GM12874 (cell line): ENCODE data around the gene AGMO.

Experiments used
- TF ChIP-seq, protein P1 (sequence below): IDR thresholded peaks from 2 replicates; pipeline ENCODE4 v1.5.1; 2011; ENCODE audit warnings: low read depth, mild to moderate bottlenecking, control low read depth, low read length, moderate library complexity; ENCODE audit not compliant: insufficient read depth

The AGMO gene

DNA sequence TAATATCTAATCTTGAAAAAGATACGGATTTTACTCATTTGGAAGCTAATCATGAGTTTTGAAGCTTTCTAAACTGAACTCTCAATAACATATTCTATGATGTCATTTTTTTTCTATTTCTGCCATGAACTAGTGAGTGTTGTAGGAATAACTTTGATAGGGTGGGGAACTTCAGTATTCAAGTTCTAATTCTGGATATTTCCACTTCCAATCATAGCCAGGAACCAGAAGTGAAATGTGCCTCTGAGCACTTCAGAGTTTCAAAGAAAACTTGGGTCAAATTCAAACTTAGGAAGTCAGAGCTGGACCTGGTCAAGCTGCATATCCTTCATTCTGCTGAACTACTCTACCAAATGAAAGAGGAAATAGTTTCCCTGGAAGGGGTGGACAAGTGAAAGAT lies 847 bp downstream of the AGMO start:
- TF ChIP-seq, protein P1, sequence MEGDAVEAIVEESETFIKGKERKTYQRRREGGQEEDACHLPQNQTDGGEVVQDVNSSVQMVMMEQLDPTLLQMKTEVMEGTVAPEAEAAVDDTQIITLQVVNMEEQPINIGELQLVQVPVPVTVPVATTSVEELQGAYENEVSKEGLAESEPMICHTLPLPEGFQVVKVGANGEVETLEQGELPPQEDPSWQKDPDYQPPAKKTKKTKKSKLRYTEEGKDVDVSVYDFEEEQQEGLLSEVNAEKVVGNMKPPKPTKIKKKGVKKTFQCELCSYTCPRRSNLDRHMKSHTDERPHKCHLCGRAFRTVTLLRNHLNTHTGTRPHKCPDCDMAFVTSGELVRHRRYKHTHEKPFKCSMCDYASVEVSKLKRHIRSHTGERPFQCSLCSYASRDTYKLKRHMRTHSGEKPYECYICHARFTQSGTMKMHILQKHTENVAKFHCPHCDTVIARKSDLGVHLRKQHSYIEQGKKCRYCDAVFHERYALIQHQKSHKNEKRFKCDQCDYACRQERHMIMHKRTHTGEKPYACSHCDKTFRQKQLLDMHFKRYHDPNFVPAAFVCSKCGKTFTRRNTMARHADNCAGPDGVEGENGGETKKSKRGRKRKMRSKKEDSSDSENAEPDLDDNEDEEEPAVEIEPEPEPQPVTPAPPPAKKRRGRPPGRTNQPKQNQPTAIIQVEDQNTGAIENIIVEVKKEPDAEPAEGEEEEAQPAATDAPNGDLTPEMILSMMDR, result no peak

DNA sequence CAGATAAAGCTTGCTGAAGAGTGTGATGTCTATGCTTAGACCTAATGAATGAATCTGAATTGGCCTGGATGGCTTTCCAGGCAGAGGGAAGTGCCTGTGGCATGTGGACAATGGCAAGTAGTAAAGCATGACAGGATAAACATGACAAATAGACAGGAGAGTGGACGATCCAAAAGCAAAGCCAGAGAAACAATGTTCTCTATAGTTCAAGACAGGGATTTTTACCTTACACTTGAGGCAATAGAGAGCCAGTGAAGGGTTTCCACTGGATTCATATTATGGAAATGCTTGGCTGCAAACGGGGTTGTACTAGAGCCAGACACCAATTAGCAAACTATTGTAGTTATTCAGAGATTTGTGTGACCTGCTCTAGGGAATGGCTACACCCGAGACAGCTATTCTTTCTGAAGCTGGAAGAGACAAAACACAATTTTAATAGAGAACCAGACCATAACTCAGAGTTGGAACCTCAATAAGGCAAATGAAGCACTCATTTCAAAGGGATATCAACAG lies 2.3 kb downstream of the AGMO start:
- TF ChIP-seq, protein P1, result no peak

GRCh38 chr7:15558756-15559155 lies 3.1 kb downstream of the AGMO start:
- TF ChIP-seq, protein P1, result no peak

DNA sequence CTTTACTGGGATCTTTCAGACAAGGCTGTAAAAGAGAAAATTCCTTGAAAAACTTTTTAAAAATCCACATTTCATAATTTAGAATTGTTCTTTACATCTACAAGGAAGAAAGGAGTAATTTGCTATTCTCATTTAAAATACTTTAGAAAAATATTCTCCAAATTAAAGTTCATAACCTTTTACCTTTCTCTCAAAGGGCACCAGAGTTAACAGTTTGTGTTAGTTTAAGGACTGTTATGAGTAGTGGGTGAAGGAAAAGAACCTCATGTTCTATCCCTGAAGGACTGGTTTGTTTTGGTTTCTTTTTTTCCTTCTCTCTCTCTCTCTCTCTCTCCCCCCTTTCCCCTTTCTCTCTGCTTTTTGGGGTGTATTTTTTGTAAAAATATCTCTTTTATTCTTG lies 4.1 kb downstream of the AGMO start:
- TF ChIP-seq, protein P1, result no peak

GRCh38 chr7:15557186-15557585 lies 4.6 kb downstream of the AGMO start:
- TF ChIP-seq, protein P1, result no peak

DNA sequence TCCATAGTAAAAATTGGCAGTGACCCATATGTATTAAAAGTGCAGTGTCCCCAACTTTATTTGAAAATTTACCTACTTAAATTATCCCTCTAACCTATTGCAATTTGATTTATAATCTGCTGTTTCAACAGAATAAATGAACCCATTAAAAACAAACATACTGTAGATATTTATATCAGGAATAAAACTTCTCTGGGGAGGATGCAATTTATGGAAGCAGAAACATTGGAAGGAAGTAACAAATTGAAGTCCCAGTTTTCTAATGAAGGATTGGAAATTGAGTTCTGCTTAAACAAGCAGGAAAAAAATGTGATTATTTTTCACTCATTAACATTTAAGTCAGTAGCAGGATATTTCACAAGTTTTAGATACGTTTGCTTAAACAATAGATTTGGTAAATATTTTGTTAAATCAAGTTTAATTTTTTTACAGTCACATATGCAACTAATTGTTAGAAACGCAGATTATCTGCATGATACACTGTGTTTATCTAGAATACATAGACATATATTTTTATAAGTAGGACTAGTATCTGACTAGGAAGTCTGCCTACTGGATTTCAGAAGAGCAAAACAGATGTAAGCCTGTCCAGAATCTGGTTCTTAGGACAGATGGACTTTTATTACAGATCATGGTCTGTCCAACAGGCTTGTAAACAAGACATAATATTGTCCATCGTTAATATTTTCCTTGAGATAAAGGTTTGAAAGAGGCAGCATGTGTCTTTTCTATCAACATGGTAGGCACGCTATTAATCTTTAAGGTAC lies 5.3 kb downstream of the AGMO start:
- TF ChIP-seq, protein P1, result no peak

GRCh38 chr7:15555381-15555859 lies 6.4 kb downstream of the AGMO start:
- TF ChIP-seq, protein P1, result no peak
